Endothelial cell of umbilical vein (primary cell): ENCODE measurements around the gene IKZF3. TPM values are rescaled to one million over a fixed set of nuclear protein-coding genes. Genes with fewer than 3 reads are reported as not detected.
"Not testable (repeated sequence)": the region's sequence is repeated elsewhere in the genome, so short reads cannot be mapped to it uniquely, and the experiment has no call there.

ENCODE experiments used
- BruUV-seq: library from RNA; stranded (reverse); fragments of 400-500 nt; replicated peaks from 2 replicates; lab custom pipeline; 2021; lab: Mats Ljungman, UMichigan
- CTCF ChIA-PET: fragments of 300-600, 350-600 bp; sonication (Branson Sonifier 250); formaldehyde crosslinking; loops from one replicate; lab custom pipeline; 2021; ENCODE audit warnings: antibody characterized with exemption, inconsistent platforms; lab: Charles Lee
- POLR2A ChIA-PET: fragments of 300-600, 350-600 bp; sonication (Branson Sonifier 250); formaldehyde crosslinking; loops from one replicate; lab custom pipeline; 2021; ENCODE audit warnings: antibody characterized with exemption, inconsistent platforms; lab: Charles Lee
- DNase-seq: peaks from one replicate; pipeline ENCODE4 v3.0.0-alpha.2; 2011; ENCODE audit warnings: low read depth, low spot score
- FAIRE-seq: peaks from 2 replicates; lab custom pipeline; 2011; peaks lifted over from hg19 to GRCh38; lab: Jason Lieb, UNC
- H2AFZ ChIP-seq: 2 replicates; pipeline ENCODE4 v1.6.0; 2012; ENCODE audit warnings: low read depth, low read length, control low read depth, inconsistent platforms
- H3K27ac ChIP-seq: 2 replicates; pipeline ENCODE4 v1.5.1; 2011; ENCODE audit warnings: low read depth, mild to moderate bottlenecking, control low read depth, low read length, moderate library complexity; ENCODE audit not compliant: insufficient read depth
- H3K27me3 ChIP-seq, 2 experiments: 2 replicates each; pipeline versions ENCODE4 v1.6.0 to v1.6.1; 2011; ENCODE audit warnings: low read length in 2 of 2, mixed read lengths in 1 of 2; ENCODE audit not compliant: control insufficient read depth in 2 of 2, insufficient read depth in 2 of 2
- H3K36me3 ChIP-seq, 2 experiments: 2 replicates in 1 of 2; 3 replicates in 1 of 2; pipeline ENCODE4 v1.5.1; 2011; ENCODE audit warnings: low read length in 2 of 2, mild to moderate bottlenecking in 1 of 2, moderate library complexity in 1 of 2; ENCODE audit not compliant: control insufficient read depth in 2 of 2, insufficient read depth in 2 of 2; ENCODE audit errors: extremely low read depth in 1 of 2
- H3K4me1 ChIP-seq: 3 replicates; pipeline ENCODE4 v1.5.1; 2011; ENCODE audit warnings: mild to moderate bottlenecking, low read length; ENCODE audit not compliant: control insufficient read depth, insufficient read depth; ENCODE audit errors: extremely low read depth
- H3K4me2 ChIP-seq: 2 replicates; pipeline ENCODE4 v1.6.1; 2011; ENCODE audit warnings: low read length, control low read depth, mixed read lengths; ENCODE audit not compliant: insufficient read depth
- H3K4me3 ChIP-seq, 3 experiments: fragments of 200-600 bp in 1 of 3; sonication (generic), shearing (Covaris generic) in 1 of 3; replicated peaks in 1 of 3; 2 replicates each; pipeline ENCODE4 v1.5.1; 2011 to 2016; ENCODE audit warnings: control low read depth in 3 of 3, low read length in 3 of 3, mild to moderate bottlenecking in 2 of 3, inconsistent platforms in 1 of 3, low read depth in 1 of 3, moderate library complexity in 1 of 3; ENCODE audit not compliant: insufficient read depth in 1 of 3
- H3K79me2 ChIP-seq: 2 replicates; pipeline ENCODE4 v1.6.0; 2012; ENCODE audit warnings: low read length, inconsistent platforms; ENCODE audit not compliant: control insufficient read depth, insufficient read depth
- H3K9ac ChIP-seq: replicated peaks from 2 replicates; pipeline ENCODE3; 2011; ENCODE audit warnings: low read length, control low read depth; ENCODE audit not compliant: insufficient read depth; ENCODE audit errors: extremely low read depth
- H3K9me1 ChIP-seq: replicated peaks from 3 replicates; pipeline ENCODE4 v1.6.0; 2011; ENCODE audit warnings: mild to moderate bottlenecking, low read length; ENCODE audit not compliant: control insufficient read depth, insufficient read depth; ENCODE audit errors: extremely low read depth
- H3K9me3 ChIP-seq: replicated peaks from 2 replicates; pipeline ENCODE4 v1.5.1; 2012; ENCODE audit warnings: low read length, inconsistent platforms; ENCODE audit not compliant: control insufficient read depth, insufficient read depth
- H4K20me1 ChIP-seq: replicated peaks from 2 replicates; pipeline ENCODE3; 2011; ENCODE audit warnings: mild to moderate bottlenecking, low read length; ENCODE audit not compliant: control insufficient read depth, insufficient read depth; ENCODE audit errors: extremely low read depth
- POLR2A ChIP-seq: IDR thresholded peaks from 2 replicates; pipeline ENCODE4 v1.6.1; 2012; ENCODE audit warnings: low read depth, mild to moderate bottlenecking, control low read depth, low read length
- dilution Hi-C: fragments of 300-500 bp; cut with MboI; formaldehyde crosslinking; loops from one replicate; pipeline ENCODE4 v1.15.0; 2019; ENCODE audit warnings: low sequenced_read_pairs; ENCODE audit not compliant: extremely low pct_ligation_motif_present
- intact Hi-C: fragments of 100-400 bp; cut with micrococcal nuclease; formaldehyde crosslinking; loops from one replicate; pipeline ENCODE4 v1.10.0; 2022
- polyA plus RNA-seq, 4 experiments: library from polyadenylated mRNA; depleted of rRNA in 3 of 4; stranded (reverse) in 3 of 4; unstranded in 1 of 4; fragments of >200 nt; gene quantifications; 2 replicates each; pipeline versions ENCODE4 v1.2.1 to v1.2.3, GENCODE V29; 2011 to 2012; ENCODE audit warnings: missing spikeins in 1 of 4
- total RNA-seq: library from RNA; stranded (reverse); gene quantifications from 2 replicates; pipeline ENCODE4 v1.2.3, GENCODE V29; 2021

The IKZF3 gene
- total and polyA plus RNA-seq, 2 donors (not counting 3 experiments of a cell fraction or from before 2014, with no cell fraction given), result not detected

- H3K4me3 ChIP-seq, H3K27ac ChIP-seq, dilution Hi-C loops, BruUV-seq, H3K9me1 ChIP-seq, H3K4me2 ChIP-seq, POLR2A ChIA-PET, H4K20me1 ChIP-seq, intact Hi-C loops, H3K36me3 ChIP-seq, DNase-seq, H2AFZ ChIP-seq, FAIRE-seq, H3K4me1 ChIP-seq, H3K9ac ChIP-seq, H3K9me3 ChIP-seq, H3K79me2 ChIP-seq: not testable (repeated sequence)
- CTCF ChIA-PET, result interaction anchor here (3.1 kb wide), 1 partner anchor 9 kb away, joined by 13 read pairs; no protein-coding TSS in a partner anchor
- H3K27me3 ChIP-seq, result peaks cover 9 to 19% of the 10 kb centered on the region in 2 experiments
Measured at GRCh38 chr17:39886102-39886501, 22.0 kb upstream of the IKZF3 start.

DNA sequence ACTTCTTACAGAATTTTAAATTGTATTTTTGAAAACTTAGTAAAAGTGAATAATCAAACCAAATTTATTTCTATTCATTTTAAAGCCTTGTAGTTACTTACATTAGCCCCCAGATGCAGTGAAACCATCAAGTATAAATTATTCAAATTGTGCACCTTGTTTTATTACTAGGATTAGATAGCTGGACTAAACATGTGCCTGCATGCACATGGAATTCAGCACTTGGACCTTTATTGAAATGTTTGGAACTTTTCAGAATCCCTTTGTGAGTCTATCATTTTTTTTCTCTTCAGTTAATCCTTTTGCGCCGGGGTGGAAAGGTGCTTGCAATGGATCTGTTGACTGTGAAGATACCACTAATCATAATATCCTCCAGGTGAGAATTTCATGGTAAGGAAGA is 8.6 kb upstream of the IKZF3 start:
- no peaks in the 10 kb centered on the region for H4K20me1 ChIP-seq
- CTCF ChIA-PET, result interaction anchor here (0.6 to 2.6 kb wide), 14 partner anchors 9 to 296 kb away, joined by 3 to 24 read pairs (median 4); partner anchors contain the start of gene PSMD3
- no peaks in the 10 kb centered on the region for H3K4me1 ChIP-seq
- FAIRE-seq (no peak), DNase-seq (peak; percentile 19)
- H3K27ac ChIP-seq, result no peak overlapping the region
- no peak overlapping the region for H3K4me2 ChIP-seq
- no peaks in the 10 kb centered on the region for H3K36me3 ChIP-seq
- peaks cover 16 to 31% of the 10 kb centered on the region in 2 experiments for H3K27me3 ChIP-seq
- no peaks in the 10 kb centered on the region for H3K9me3 ChIP-seq
- POLR2A ChIA-PET, result no interaction called here
- BruUV-seq, result no TSS peak
- H3K4me3 ChIP-seq, result no peak overlapping the region
- no peak for TF ChIP-seq POLR2A
- H3K79me2 ChIP-seq, result no peaks in the 10 kb centered on the region
- dilution Hi-C loops (no loop called here), intact Hi-C loops (loop anchor here (1.0 to 2.0 kb wide), 2 partner anchors 86 to 108 kb away; partner anchors contain the start of gene PSMD3)
- H2AFZ ChIP-seq, result no peak overlapping the region
- no peak overlapping the region for H3K9ac ChIP-seq
- no peaks in the 10 kb centered on the region for H3K9me1 ChIP-seq
